Forelimb muscle (tissue), 1 donor: ENCODE results near the gene PABPC3. TPM values are rescaled to one million over a fixed set of nuclear protein-coding genes. Genes with fewer than 3 reads are reported as not detected.

Experiments
- DNase-seq: peaks from one replicate; pipeline ENCODE4 v3.0.0-alpha.2; 2013; ENCODE audit warnings: low read depth
- polyA plus RNA-seq: library from polyadenylated mRNA; unstranded; fragments of 120-200 nt; gene quantifications from one replicate; pipeline ENCODE4 v1.2.1, GENCODE V29; 2013; ENCODE audit not compliant: insufficient read length

Gene PABPC3
- polyA plus RNA-seq = 0.25 TPM

DNA sequence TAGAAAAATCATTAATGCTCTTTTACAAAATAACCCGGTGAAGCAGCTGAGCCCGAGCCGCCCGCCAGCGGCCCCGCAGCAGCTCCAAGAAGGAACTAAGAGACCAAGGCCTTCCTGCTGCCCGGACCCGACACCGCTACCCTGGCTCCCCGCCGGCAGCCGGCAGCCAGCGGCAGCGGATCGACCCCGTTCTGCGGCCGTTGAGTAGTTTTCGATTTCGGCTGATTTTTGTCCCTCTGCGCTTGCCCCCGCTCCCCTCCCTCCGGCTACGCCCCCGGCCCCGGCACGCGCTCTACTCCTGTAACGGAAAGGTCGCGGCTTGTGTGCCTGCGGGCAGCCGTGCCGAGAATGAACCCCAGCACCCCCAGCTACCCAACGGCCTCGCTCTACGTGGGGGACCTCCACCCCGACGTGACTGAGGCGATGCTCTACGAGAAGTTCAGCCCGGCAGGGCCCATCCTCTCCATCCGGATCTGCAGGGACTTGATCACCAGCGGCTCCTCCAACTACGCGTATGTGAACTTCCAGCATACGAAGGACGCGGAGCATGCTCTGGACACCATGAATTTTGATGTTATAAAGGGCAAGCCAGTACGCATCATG, at the start of gene PABPC3:
TSS of gene PABPC3 (plus strand) at position 286 of the 603 bp plus-strand sequence. CDS start at position 349, 63 bp downstream.
- no peak for DNase-seq

DNA sequence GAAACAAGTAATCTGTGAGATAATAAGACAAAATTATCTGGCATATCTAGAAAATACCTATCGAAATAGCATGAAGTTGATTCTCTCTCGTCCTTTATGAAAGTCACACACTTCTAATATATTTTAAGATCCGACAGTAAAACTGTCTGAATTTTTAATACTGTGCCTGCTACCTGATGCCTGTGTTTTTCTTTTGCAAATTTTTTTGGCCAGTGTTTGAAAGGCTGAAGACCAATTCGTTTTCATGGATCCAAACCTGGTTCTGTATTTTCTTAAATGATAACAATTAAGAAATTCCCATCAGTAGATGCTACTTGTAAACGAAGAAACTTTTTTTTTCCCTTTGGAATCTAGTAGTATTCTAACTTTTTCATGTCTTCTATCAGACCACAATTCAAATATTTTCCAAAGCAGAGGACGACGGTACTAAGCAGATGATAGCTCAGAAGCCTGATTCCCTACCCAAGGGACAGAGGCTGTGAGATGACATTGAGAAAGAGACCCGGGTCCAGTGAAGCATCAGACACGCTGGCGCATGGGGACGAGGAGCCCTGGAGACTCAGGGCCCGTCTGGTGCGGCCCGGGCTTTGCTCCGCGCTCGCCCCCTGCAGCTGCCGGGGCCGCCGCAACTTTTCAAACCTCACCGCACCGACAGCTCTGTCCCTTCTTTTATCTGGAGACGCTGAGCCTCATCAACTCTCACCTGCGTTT, 49.5 kb upstream of the PABPC3 start:
- no peak for DNase-seq

DNA sequence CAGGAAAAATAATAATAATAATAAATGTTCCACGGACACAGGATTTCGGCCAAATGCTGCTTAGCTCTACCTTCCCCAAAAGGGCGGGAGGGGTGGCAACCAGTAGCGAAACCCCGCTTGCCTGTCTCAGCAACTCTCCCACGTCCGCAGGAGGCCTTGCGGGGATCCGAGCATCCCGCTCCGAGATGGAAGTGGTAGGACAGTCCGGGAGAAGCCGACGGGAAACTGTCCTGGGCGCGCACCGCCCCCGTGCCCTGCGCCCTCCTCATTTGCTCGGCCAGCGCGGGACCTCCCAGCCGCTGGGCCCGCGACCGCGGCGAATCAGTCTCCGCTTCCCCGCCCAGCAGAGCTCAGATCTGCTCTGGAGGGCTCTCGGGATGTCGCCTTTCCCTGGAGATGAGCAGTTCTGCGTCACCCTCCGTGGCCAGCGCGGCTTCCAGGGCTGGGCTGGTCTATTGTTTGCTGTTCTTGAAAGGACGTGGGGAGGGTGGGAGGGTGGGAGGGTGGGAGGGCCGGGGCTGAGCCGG, 48.9 kb upstream of the PABPC3 start:
- no peak for DNase-seq

DNA sequence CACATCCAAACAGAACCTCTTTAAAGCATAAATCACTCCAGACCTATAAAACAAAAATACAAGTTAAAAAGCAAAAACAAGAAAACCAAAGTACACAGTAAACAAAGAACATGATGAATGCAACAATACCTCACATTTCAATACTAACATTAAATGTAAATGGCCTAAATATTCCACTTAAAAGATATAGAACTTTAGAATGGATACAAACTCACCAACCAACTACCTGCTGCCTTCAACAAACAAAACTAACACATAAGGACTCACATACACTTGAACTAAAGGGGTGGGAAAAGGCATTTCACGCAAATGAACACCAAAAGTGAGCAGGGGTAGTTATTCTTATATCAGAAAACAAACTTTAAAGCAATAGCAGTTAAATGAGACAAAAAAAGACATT, 44.9 kb upstream of the PABPC3 start:
- no peak for DNase-seq

DNA sequence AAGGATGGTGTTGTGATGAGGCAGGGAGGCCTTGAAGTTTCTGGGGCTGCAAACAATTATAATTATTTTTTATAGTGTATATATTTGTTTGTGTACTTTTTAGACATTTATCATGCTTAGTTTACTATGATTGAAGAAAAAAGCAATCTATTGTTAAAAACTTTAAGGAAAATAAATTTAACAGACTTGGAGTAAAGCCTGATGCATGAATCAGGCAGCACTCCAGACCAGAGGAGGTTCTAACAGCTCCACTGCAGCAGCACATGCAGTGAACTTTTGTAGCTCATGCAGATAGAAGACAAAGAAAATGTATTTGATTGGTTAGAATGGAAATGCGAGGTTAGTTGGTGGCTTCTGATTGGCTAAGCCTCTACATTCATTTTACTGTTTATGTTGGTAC, 36.8 kb upstream of the PABPC3 start:
- DNase-seq = no peak

DNA sequence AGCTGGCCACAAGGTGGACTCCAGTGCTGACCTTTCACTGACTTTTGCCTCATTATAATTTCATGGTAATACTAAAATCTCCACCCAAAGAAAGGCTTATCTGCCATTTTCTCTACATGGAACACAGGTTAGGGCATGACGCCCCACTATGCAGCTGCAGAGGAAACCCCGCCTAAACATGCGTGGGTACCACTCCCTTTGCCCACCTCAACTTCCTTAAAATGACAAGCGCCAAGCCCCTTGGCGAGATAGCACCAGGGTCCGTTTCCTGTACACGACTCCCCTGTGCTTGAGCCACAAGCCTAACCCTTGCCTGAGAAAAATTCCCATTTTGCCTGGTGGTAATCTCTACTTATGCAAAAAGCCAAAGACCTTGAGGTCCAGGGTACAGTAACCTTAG, 36.0 kb upstream of the PABPC3 start:
- no peak for DNase-seq

DNA sequence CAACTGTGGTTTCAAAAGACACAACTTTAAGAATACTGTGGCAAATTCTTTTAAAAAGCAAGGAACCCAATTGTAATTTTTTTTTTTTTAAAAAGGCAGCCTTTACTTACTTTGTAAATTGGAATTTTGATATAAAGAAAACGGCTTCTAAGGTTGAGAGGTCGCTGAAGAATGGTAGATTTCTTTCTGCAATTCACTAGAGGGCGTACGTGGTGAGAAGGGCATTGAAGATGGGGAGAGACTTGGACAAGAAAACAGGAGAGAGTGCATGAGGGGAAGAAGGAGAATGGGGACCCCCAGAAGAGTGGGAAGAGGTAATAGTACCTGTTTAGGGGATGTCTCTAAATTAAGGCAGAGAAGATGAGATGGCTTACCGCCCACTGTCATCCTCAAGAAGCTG, 33.5 kb upstream of the PABPC3 start:
- no peak for DNase-seq

DNA sequence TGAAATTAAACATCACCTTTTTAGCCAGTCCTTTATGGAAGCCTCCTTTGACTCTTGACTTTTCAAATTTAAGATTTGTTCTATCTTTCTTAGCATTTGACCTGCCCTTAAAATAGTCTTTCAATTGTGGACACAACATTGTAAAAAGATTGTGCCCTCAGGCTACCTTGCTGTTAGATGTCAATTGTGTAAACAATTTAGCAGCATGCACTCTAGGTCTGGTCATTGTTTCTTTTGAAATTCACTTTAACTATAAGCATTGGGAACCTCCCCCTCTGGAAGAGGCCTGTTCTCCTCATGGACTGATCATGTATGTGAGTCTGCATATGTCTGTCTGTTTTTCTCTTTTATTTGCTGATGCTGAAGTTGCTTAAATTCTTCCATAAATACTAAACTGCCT, 31.5 kb upstream of the PABPC3 start:
- DNase-seq = no peak

DNA sequence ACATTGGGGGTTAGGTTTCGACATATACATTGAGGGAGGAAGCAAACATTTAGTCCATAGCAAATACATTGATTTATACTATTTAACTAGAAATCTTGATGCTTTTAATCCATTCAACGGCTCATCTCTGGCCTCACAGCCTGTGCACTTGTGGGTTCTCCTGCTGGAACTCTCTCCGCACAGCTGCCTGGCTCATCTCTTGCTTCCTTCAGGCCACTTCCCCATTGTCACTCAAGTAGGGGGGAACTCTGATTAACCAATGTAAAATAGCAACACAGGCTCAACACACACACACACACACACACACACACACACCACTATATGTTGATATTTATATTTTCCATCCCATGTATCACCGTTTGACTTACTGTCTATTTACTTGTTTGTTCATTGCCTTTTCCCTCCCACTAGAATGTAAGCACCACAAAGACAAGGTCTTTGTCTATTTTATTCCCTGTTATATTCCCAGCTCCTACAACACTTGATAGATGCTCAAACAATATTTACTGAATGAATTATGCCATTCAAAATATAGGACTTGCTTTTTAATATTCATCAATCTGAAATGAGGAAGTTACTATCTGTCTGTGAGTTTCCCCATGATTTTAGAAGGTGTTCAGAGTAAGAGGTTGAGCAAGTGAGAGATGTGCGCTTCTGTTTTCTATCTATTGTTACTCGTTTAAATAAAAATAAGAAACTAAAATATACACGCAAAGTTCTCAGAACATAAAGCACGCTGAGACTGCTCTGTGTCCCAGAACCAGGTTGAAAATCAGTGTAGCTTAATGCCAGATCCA, 29.8 kb upstream of the PABPC3 start:
- DNase-seq = no peak

DNA sequence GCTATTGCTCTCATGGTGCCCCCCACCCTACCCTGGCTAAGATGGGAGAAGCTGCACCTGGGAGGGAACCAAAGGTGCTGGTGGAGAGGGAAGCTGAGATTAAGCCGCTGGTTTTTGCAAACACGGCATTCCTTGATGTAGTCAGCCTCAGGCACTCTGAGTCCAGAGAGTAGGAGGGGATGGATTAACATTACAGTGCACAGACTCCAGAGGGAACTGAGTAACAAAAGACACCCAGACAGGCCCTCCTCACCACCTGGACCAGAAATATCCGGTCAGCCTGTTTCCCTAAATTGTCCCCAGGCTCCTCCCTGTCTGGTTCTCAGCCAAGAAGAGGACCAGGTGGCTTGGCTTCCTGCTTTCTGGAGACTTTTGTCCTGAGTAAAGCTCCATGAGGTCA, 28.9 kb upstream of the PABPC3 start:
- no peak for DNase-seq

DNA sequence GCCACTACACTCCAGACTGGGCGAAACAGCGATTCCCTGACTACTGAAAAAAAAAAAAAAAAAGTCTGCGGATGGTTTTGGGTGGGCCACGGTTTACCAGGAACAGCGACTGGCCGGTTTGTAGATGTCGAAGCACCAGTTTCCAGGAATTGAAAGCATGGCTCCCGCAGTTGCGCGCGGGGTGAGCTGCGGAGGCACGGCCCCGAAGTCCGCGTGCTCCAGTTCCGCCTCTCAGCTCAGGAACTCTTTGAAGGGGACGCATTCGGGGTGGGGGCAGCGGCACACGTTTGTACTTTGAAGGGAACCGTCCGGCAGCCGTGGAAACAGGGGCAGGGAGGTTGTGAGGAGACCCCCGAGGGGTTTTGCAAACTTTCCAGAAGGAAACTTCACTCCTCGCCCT, 27.1 kb upstream of the PABPC3 start:
- no peak for DNase-seq

DNA sequence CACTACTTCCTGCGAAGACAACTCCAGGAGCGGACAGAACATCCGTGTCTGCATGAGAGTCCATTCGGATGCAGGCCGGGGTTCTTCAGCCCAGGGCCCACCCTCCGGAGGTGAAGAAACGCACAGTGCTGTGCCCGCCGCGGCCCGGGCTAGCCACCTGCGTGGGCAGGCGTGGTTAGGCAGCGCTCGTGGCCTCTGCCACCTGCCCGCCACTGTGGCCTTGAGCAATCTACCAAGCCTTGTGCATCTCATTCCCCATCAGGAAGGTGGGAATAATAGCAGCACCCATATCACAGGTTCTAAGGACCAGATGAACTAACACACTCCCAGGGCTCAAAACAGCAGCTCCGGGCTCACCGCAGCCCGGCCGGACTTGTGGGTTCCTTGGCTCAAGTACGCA, 26.7 kb upstream of the PABPC3 start:
- no peak for DNase-seq

DNA sequence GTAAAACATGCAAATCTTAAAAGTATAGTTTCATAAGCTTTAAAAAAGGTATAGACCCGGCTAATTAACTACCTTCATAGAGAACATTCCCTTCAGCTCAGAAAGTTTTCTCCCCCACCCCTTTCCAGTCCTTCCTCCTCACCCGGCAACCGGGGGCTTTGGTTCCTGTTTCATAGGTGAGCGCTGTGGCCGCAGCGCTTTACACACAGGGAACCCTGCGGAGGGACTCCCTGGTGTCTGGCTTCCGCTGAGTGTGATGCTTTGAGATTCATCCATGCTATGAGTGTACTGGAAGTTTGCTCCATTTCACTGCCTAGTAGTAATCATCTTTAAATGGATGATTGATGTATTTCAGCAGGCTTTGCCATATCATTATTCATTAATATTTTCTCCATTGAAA, 26.0 kb upstream of the PABPC3 start:
- DNase-seq = no peak

DNA sequence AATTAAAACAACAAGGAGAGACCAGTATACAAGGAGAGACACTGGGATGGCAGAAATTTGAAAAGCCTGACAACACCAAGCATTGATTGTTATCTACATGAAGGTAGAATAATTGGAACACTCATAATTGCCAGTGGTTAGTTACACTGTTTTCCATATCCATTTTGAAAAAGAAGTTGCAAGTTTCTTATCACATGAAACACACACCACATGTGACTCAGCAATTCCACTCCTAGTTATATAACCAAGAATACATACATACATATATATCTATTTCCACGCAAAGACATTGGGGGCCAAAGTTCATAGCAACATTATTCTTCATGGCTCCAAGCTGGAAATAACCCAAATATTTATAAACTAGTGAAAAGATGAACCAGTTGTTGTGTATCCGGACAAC, 15.2 kb upstream of the PABPC3 start:
- no peak for DNase-seq

DNA sequence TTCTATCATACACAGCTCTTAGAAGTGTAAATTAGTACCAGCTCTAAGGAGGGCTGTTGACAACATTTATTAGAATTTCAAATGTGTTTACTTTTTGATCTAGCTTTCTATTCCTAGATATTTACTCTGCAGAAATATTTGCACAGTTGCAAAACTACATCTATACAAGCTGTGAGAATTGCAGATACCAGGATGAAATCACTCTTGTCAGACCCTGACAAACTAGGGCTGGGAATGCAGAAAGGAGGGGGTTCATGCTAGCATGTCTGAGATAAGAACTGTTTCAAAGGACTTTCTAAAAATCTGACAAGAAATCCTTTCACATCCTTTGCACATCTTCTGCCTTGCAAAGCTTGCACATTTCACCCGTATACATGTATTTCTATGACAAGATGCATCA, 11.8 kb upstream of the PABPC3 start:
- DNase-seq = no peak

DNA sequence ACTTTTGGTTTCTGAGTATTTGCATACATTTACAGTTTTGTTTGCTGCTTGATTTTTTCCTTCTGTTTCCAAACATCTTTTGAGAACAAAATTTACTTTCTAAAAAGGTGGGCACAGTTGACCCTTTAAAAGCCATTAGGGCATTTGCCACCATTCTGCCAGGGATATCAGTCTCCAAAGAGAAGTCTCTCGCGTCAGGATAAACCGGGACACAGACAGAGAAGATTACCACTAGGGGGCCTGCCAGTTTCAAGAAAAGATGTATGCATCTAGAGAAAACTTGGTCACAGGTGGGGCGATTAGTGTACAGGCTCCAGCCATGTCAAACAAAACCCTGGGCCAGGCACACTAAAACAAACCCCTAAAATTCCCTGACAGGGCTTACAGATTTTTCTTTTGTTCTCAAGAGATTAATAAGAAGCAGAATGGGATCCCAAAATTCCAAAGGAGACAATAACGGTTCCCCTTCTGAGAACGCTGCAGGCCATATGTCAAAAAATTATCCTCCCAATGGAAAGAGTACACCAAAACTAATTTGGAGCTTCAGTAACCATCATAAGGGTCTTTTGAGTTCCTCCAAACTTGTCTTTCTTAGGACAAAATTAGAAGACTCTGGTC, 10.7 kb upstream of the PABPC3 start:
- no peak for DNase-seq

DNA sequence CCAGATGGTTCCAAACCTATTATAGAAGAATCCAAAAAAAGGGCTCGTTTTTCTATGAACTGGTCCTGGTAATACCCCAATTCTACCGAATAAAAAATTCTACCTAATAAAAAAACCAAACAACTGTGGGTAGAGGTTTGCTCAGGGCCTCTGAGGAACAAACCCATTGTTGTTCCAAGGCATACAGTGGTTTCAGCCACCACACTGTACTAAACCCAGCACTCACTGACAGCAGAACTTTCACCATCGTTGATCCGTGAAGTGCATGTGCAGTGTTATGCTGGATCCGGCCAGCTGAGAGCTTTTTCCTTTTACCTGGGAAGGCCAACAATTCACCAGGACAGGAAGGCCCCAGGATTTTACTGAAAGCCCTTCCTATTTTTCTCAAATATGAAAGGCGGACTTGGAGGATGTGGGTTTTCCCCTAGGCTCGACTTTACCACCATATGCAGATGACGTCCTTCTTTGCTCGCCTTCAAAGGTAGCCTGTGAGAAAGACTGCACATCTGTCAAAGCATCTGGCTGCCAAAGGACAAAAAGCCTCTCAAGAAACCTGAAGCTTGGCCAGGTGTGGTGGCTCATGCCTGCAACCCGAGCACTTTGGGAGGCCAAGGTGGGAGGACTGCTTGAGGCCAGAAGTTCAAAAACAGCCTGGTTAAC, 7.2 kb upstream of the PABPC3 start:
- DNase-seq = no peak

DNA sequence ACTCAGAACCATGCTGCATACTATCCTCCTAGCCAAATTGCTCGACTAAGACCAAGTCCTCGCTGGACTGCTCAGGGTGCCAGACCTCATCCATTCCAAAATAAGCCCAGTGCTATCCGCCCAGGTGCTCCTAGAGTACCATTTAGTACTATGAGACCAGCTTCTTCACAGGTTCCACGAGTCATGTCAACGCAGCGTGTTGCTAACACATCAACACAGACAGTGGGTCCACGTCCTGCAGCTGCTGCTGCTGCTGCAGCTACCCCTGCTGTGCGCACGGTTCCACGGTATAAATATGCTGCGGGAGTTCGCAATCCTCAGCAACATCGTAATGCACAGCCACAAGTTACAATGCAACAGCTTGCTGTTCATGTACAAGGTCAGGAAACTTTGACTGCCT, 1.5 kb downstream of the PABPC3 start:
- DNase-seq = no peak

DNA sequence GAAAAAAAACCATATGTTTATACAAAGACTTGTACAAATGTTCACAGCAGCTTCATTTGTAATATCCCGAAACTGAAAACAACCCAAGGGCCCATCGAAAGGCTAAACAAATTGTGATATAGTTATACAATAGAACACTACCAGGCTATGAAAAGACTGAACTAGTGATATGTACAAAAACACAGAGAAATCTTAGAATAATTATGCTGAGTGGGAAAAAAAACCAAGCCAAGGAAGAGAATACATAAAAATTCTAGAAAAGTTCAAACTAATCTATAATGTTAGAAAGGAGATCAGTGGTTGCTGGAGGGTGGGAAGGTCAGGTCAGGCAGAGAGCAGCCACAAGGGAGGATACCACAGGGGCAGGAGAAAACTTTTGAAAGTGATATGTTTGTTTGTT, 7.8 kb downstream of the PABPC3 start:
- DNase-seq = no peak

DNA sequence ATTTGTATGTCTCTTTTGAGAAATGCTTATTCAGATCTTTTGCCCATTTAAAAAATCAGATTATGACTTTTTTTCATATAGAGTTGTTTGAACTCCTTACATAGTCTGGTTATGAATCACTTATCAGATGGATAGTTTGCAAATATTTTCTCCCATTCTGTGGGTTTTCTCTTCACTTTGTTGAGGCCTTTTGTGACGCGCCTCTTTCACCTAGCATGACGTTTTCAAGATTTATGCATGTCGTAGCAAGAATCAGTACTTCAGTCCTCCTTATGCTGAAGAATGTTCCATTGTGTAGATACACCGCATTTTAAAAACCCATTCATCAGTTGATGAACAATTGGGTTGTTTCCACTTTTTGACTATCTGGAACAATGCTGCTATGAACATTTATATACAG, 13.4 kb downstream of the PABPC3 start:
- DNase-seq = no peak

DNA sequence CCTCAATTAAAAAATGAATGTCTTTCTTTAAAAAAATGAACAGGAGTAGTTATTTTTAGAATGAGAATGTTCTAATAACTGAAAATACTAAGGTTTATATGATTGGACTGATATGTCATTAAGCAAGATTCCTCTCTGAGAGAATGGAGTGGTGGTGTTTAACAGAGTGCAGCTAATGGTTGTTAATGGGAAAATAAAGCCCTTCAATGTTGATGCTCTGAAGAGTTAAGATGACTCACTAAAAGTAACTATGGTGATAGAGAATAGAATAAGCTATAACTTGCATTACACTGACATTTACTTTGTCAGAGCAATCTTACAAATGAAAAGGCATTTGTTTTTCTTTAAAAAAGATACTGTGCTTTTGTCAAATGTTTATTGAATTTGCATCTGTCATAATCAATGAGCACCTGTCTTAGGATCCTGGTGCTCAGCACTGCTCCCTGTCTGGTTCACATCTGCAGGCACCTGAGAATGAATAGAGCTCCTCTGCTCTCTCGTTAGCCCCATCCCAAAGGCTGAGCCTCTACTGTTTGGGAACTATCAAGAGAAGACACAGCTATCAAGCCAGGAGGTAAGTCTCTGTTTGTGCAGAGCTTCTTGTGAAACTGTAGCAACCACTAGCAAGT, 15.1 kb downstream of the PABPC3 start:
- DNase-seq = no peak
